ENCODE data around the gene NAMPT. TPM values are rescaled to one million over a fixed set of nuclear protein-coding genes. Genes with fewer than 3 reads are reported as not detected.
A peak's percentile ranks its signal among the peaks of the same experiment; 100 is the strongest.

The NAMPT gene
- total and polyA plus RNA-seq, 2 donors (not counting 1 experiment from before 2014, with no cell fraction given) = 57.7 to 155 TPM

DNA sequence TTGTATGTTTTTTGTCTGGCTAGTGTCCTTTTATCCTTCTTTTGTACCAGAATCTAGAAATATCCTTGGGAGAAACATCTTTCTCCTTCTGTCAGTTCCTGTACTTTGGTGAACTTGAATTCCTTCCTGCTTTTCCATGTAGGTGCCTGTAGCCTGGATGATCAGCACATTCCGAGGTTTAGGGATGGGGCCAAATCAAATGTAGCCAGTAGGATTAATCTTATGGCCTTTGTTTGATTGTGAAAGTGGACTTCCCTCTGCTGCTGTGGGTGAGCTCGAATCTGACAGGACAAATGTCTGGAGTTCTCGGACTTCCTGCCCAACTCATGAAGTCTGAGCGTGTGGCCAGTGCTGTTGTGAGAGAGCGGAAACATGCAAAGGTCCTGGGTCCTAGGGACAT lies 33.2 kb upstream of the NAMPT start:
- TF ChIP-seq, protein P1, sequence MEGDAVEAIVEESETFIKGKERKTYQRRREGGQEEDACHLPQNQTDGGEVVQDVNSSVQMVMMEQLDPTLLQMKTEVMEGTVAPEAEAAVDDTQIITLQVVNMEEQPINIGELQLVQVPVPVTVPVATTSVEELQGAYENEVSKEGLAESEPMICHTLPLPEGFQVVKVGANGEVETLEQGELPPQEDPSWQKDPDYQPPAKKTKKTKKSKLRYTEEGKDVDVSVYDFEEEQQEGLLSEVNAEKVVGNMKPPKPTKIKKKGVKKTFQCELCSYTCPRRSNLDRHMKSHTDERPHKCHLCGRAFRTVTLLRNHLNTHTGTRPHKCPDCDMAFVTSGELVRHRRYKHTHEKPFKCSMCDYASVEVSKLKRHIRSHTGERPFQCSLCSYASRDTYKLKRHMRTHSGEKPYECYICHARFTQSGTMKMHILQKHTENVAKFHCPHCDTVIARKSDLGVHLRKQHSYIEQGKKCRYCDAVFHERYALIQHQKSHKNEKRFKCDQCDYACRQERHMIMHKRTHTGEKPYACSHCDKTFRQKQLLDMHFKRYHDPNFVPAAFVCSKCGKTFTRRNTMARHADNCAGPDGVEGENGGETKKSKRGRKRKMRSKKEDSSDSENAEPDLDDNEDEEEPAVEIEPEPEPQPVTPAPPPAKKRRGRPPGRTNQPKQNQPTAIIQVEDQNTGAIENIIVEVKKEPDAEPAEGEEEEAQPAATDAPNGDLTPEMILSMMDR (conservative IDR thresholded peaks at IDR 0.05 in 1 of 2, IDR thresholded peaks at IDR 0.05 in 1 of 2; ENCODE audit: low read depth in 1 of 2, low read length in 2 of 2) = no peak
- TF ChIP-seq EZH2 (IDR thresholded peaks at IDR 0.05; ENCODE audit: low read length, missing control alignments) = no peak
- H2AFZ ChIP-seq (ENCODE audit: low read length) = no peak overlapping the region

DNA sequence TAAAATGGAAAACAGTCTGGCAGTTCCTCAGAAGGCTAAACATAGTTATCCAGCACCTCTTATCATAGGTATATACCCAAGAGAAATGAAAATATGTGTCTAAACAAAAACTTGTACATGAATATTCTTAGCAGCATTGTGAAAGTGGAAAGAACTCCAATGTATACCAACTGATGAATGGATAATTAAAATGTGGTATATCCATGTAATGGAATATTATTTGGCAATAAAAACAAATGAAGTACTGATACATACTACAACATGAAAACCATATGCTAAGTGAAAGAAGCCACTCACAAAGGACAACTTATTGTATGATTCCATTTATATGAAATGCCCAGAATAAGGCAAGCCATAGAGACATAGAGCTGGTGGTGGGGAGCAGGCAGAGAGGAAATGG lies 32.2 kb upstream of the NAMPT start:
- DNase-seq (ENCODE audit: low read depth in 2 of 2) = no peak
- no peak overlapping the region for H2AFZ ChIP-seq (ENCODE audit: low read length)
- H3K79me2 ChIP-seq (ENCODE audit: control insufficient read depth, insufficient read depth, low read length) = no peaks in the 10 kb centered on the region
- H3K9me3 ChIP-seq (ENCODE audit: control insufficient read depth, insufficient read depth, low read depth, low read length) = no peaks in the 10 kb centered on the region
- TF ChIP-seq, protein P1 (conservative IDR thresholded peaks at IDR 0.05 in 1 of 2, IDR thresholded peaks at IDR 0.05 in 1 of 2; ENCODE audit: low read depth in 1 of 2, low read length in 2 of 2) = no peak
- H3K4me1 ChIP-seq (ENCODE audit: control insufficient read depth, extremely low read depth, insufficient read depth, low read length) = no peaks in the 10 kb centered on the region
- H3K27me3 ChIP-seq (ENCODE audit: control insufficient read depth, insufficient read depth, low read length) = no peaks in the 10 kb centered on the region
- H3K4me2 ChIP-seq (ENCODE audit: extremely low read depth, insufficient read depth, low read length) = no peak overlapping the region
- no peaks in the 10 kb centered on the region for H4K20me1 ChIP-seq (ENCODE audit: control insufficient read depth, extremely low read depth, insufficient read depth, low read length)
- H3K27ac ChIP-seq (ENCODE audit: insufficient read depth, low read length) = no peak overlapping the region
- no peak overlapping the region for H3K4me3 ChIP-seq (replicated peaks in 1 of 4; ENCODE audit: control extremely low read depth in 1 of 4, insufficient read depth in 1 of 4, low read depth in 3 of 4, low read length in 4 of 4)
- no peaks in the 10 kb centered on the region for H3K36me3 ChIP-seq (ENCODE audit: control insufficient read depth, insufficient read depth, low read length)
- H3K9ac ChIP-seq (ENCODE audit: insufficient read depth, low read length) = no peak overlapping the region

More for the DNA sequence above, 33.2 kb upstream of the NAMPT start:
- Histone ChIP-seq H3K4me1 (ENCODE audit: control insufficient read depth, extremely low read depth, insufficient read depth, low read length) (no peaks in the 10 kb centered on the region), H3K27me3 (ENCODE audit: control insufficient read depth, insufficient read depth, low read length) (no peaks in the 10 kb centered on the region), H4K20me1 (ENCODE audit: control insufficient read depth, extremely low read depth, insufficient read depth, low read length) (no peaks in the 10 kb centered on the region), H3K4me2 (ENCODE audit: extremely low read depth, insufficient read depth, low read length) (no peak overlapping the region), H3K36me3 (ENCODE audit: control insufficient read depth, insufficient read depth, low read length) (no peaks in the 10 kb centered on the region), H3K4me3 (replicated peaks in 1 of 4; ENCODE audit: control extremely low read depth in 1 of 4, insufficient read depth in 1 of 4, low read depth in 3 of 4, low read length in 4 of 4) (no peak overlapping the region), H3K9ac (ENCODE audit: insufficient read depth, low read length) (no peak overlapping the region), H3K79me2 (ENCODE audit: control insufficient read depth, insufficient read depth, low read length) (no peaks in the 10 kb centered on the region), H3K9me3 (ENCODE audit: control insufficient read depth, insufficient read depth, low read depth, low read length) (no peaks in the 10 kb centered on the region), H3K27ac (ENCODE audit: insufficient read depth, low read length) (no peak overlapping the region)
- peak; percentile 59 to 68 for DNase-seq (ENCODE audit: low read depth in 2 of 2)

DNA sequence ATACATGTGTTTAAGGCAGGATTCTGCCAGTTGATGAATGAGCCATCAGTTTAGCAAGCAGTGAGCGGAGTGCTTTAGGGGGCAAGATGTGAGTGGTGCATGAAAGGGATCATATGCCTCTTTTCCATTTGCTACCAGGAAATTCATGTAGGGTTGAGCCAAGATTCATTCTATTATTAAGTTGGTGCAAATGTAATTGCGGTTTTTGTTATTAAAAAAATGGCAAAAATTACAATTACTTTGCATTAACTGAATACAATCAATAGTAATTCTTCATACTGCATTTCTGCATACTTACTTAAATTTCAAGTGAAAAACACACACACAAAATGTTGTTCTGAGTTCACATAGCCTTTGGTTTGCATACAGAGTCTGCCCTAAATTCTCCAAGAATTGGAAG lies 30.1 kb upstream of the NAMPT start:
- no peaks in the 10 kb centered on the region for H3K9me3 ChIP-seq (ENCODE audit: control insufficient read depth, insufficient read depth, low read depth, low read length)
- no peaks in the 10 kb centered on the region for H3K4me1 ChIP-seq (ENCODE audit: control insufficient read depth, extremely low read depth, insufficient read depth, low read length)
- H4K20me1 ChIP-seq (ENCODE audit: control insufficient read depth, extremely low read depth, insufficient read depth, low read length) = no peaks in the 10 kb centered on the region
- H3K79me2 ChIP-seq (ENCODE audit: control insufficient read depth, insufficient read depth, low read length) = no peaks in the 10 kb centered on the region
- H3K9ac ChIP-seq (ENCODE audit: insufficient read depth, low read length) = no peak overlapping the region
- no peak overlapping the region for H3K4me3 ChIP-seq (replicated peaks in 1 of 4; ENCODE audit: control extremely low read depth in 1 of 4, insufficient read depth in 1 of 4, low read depth in 3 of 4, low read length in 4 of 4)
- no peaks in the 10 kb centered on the region for H3K36me3 ChIP-seq (ENCODE audit: control insufficient read depth, insufficient read depth, low read length)
- H2AFZ ChIP-seq (ENCODE audit: low read length) = no peak overlapping the region
- DNase-seq (ENCODE audit: low read depth in 2 of 2) = no peak
- no peak for TF ChIP-seq EZH2 (IDR thresholded peaks at IDR 0.05; ENCODE audit: low read length, missing control alignments)
- TF ChIP-seq, protein P1 (conservative IDR thresholded peaks at IDR 0.05 in 1 of 2, IDR thresholded peaks at IDR 0.05 in 1 of 2; ENCODE audit: low read depth in 1 of 2, low read length in 2 of 2) = no peak
- no peaks in the 10 kb centered on the region for H3K27me3 ChIP-seq (ENCODE audit: control insufficient read depth, insufficient read depth, low read length)
- no peak overlapping the region for H3K27ac ChIP-seq (ENCODE audit: insufficient read depth, low read length)
- no peak overlapping the region for H3K4me2 ChIP-seq (ENCODE audit: extremely low read depth, insufficient read depth, low read length)

Data from fibroblast of lung (primary cell).